Measurements from ENCODE around the gene TGFB3. TPM values are rescaled to one million over a fixed set of nuclear protein-coding genes. Genes with fewer than 3 reads are reported as not detected.
A peak's percentile ranks its signal among the peaks of the same experiment; 100 is the strongest.

The TGFB3 gene
- total RNA-seq: 39.5 TPM
- 5.2 TPM for polyA plus RNA-seq (ENCODE audit: insufficient read depth, low read depth, low replicate concordance)
- long read RNA-seq, donor 1: 0 reads
- long read RNA-seq, donor 2, partial matches to known transcripts: 0 of 3 reads
- long read RNA-seq, donor 2, other reads (novel, unspliced or antisense): 0 of 3 reads
- long read RNA-seq, donor 3, partial matches to known transcripts: 8 of 8 reads
- long read RNA-seq, donor 3, other reads (novel, unspliced or antisense): 0 of 8 reads
- long read RNA-seq, donor 4, partial matches to known transcripts: 0 of 2 reads
- long read RNA-seq, donor 4, other reads (novel, unspliced or antisense): 0 of 2 reads
- long read RNA-seq, donor 5: 0 reads
- long read RNA-seq, donor 6: 0 reads
- long read RNA-seq, donor 7, transcript TGFB3-201 (7 exons, 2,522 nt): major isoform, 17 of 22 reads
- long read RNA-seq, donor 7, partial matches to known transcripts: 0 of 22 reads
- long read RNA-seq, donor 7, other reads (novel, unspliced or antisense): 5 of 22 reads
- long read RNA-seq, donor 8: 0 reads
- long read RNA-seq, donor 9: 0 reads
- long read RNA-seq, donor 10, partial matches to known transcripts: 0 of 3 reads
- long read RNA-seq, donor 10, other reads (novel, unspliced or antisense): 0 of 3 reads

GRCh38 chr14:75981426-75982265 lies at the start of gene TGFB3:
Gene TGFB3, minus strand, starts transcription at chr14:75981995. Its CDS starts 1,102 bp downstream, at chr14:75980893.
- H3K4me1 ChIP-seq (ENCODE audit: control insufficient read depth in 2 of 3, insufficient read depth in 2 of 3, low read depth in 1 of 3, low read length in 3 of 3): peaks cover 3 to 11% (median 5%) of the 10 kb centered on the region in 3 donors
- no peak for TF ChIP-seq CTCF (IDR thresholded peaks at IDR 0.05; ENCODE audit: borderline replicate concordance, extremely low read depth, insufficient read depth)
- FAIRE-seq: no peak

DNA sequence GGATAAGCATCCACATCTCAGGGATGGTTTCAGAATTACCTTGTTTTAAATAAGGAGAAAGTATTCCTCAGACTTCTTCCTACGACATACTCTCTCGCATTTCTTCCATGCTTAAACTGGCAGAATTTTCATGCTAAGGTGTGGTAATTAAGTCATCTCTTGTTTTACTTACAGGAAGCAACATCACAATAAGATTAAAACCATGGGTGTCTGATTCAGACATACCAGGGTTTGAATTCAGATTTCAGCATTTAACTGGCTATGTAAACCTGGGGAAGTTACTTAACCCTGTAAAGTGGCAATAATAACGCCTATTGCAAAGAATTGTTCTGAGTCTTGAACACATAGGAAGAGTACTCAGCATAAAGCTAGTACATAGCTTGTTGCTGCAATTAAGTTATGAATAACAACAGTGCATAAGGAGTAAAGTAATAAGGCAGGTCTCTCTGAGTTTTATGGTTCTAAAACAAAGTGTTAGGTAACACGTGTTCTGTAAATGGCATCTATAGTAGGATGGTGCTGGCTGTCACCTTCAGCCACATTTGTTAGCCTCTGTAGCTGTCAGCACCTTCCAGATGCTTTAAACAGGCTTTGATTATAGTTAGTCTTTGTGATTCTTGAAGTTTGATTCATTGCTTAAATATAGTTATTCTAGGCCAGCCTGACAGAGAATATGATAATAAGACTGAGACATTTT lies 42.6 kb upstream of the TGFB3 start:
- Histone ChIP-seq H3K36me3 (ENCODE audit: control insufficient read depth in 2 of 3, insufficient read depth in 3 of 3, low read length in 3 of 3) (peaks cover 2 to 15% (median 11%) of the 10 kb centered on the region in 3 donors), H3K27ac (ENCODE audit: low read depth in 2 of 2, low read length in 2 of 2) (no peak overlapping the region), H3K27me3 (ENCODE audit: control insufficient read depth, insufficient read depth, low read length) (no peaks in the 10 kb centered on the region), H3K4me1 (ENCODE audit: control insufficient read depth in 2 of 3, insufficient read depth in 2 of 3, low read depth in 1 of 3, low read length in 3 of 3) (no peaks in the 10 kb centered on the region), H3K9me3 (ENCODE audit: control insufficient read depth in 2 of 3, insufficient read depth in 1 of 3, low read length in 3 of 3) (no peaks in the 10 kb centered on the region), H3K4me3 (ENCODE audit: low read length in 3 of 3) (no peak overlapping the region), H3K9ac (ENCODE audit: low read length in 3 of 3) (no peak overlapping the region)
- FAIRE-seq: no peak
- no peak for DNase-seq
- no peak for TF ChIP-seq CTCF (IDR thresholded peaks at IDR 0.05; ENCODE audit: borderline replicate concordance, extremely low read depth, insufficient read depth)
- intact Hi-C loops (cut with DNase I): no loop called here

More at GRCh38 chr14:75981426-75982265, at the start of gene TGFB3:
- intact Hi-C loops (cut with DNase I): loop anchor here (5.0 kb wide), 1 partner anchor 269 kb away; no protein-coding TSS in a partner anchor
- Histone ChIP-seq H3K4me3 (ENCODE audit: low read length in 3 of 3) (peak within 1 kb of the TSS; percentile 66 to 85 (median 75)), H3K9ac (ENCODE audit: low read length in 3 of 3) (peak within 1 kb of the TSS; percentile 54 to 84 (median 82)), H3K27me3 (ENCODE audit: control insufficient read depth, insufficient read depth, low read length) (no peaks in the 10 kb centered on the region), H3K27ac (ENCODE audit: low read depth in 2 of 2, low read length in 2 of 2) (peak within 1 kb of the TSS; percentile 89 to 92), H3K36me3 (ENCODE audit: control insufficient read depth in 2 of 3, insufficient read depth in 3 of 3, low read length in 3 of 3) (no peaks in the 10 kb centered on the region), H3K9me3 (ENCODE audit: control insufficient read depth in 2 of 3, insufficient read depth in 1 of 3, low read length in 3 of 3) (no peaks in the 10 kb centered on the region)
- peak; percentile 89 to 97 (median 91) for DNase-seq

DNA sequence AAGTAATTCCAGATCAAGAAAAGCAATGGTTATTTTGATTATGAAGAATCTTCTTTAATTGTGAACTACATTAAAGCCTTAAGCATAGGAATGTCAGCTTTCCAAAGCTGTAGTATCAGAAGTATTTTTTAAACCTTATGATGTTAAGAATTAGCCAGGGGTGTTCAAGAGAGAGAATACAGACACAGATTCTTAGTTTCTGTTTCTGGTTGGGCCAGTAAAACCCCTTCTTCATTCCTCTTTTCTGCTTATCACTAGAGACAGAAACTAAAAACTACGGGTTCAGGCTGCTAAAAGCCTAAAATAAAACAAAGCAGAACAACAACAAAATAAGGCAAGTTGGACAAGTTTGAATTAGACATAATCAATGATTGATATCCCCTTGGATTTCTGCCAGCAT lies 42.0 kb upstream of the TGFB3 start:
- Histone ChIP-seq H3K36me3 (ENCODE audit: control insufficient read depth in 2 of 3, insufficient read depth in 3 of 3, low read length in 3 of 3) (peaks cover 2 to 15% (median 11%) of the 10 kb centered on the region in 3 donors), H3K27ac (ENCODE audit: low read depth in 2 of 2, low read length in 2 of 2) (no peak overlapping the region), H3K9me3 (ENCODE audit: control insufficient read depth in 2 of 3, insufficient read depth in 1 of 3, low read length in 3 of 3) (peaks cover 0 to under 1% (median 0%) of the 10 kb centered on the region in 3 donors), H3K27me3 (ENCODE audit: control insufficient read depth, insufficient read depth, low read length) (no peaks in the 10 kb centered on the region), H3K9ac (ENCODE audit: low read length in 3 of 3) (no peak overlapping the region), H3K4me3 (ENCODE audit: low read length in 3 of 3) (no peak overlapping the region), H3K4me1 (ENCODE audit: control insufficient read depth in 2 of 3, insufficient read depth in 2 of 3, low read depth in 1 of 3, low read length in 3 of 3) (no peaks in the 10 kb centered on the region)
- DNase-seq: peak in 1 of 5 donors; percentile 29
- no peak for FAIRE-seq
- intact Hi-C loops (cut with DNase I): no loop called here
- no peak for TF ChIP-seq CTCF (IDR thresholded peaks at IDR 0.05; ENCODE audit: borderline replicate concordance, extremely low read depth, insufficient read depth)

All from kidney (tissue), 22 donors.